ENCODE measurements around the gene PITX2. TPM values are rescaled to one million over a fixed set of nuclear protein-coding genes. Genes with fewer than 3 reads are reported as not detected.

Gene PITX2
- total RNA-seq, 1 experiment from 2014 or later, result 8.5 TPM

DNA sequence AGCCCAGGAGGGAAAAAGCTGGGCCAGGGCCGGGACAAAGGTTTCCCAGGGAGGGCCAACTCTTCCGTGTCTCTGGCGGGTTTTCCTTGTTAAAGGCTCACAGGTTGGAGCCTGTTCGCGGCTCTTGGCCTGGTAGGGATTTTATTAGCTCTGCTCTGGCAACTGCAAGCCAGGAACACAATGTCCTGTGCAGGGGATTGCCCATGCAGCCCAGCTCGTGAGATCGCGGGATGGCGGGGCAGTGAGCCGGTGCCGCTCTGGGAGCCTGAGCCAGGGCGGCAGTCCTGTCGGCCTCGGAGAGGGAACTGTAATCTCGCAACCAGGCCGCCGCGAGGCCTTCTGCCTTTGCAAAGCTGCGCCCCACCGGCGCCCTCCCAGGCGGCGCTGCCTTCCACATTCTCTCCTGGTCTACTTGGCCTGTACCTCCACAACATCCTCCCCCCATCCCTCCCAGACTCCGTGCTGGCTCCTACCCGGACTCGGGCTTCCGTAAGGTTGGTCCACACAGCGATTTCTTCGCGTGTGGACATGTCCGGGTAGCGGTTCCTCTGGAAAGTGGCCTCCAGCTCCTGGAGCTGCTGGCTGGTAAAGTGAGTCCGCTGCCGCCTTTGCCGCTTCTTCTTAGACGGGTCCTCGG, 2.1 kb downstream of the PITX2 start:
- H3K79me1 ChIP-seq (ENCODE audit: insufficient read depth, low read depth, low read length, poor library complexity, severe bottlenecking), result no peaks in the 10 kb centered on the region
- no peak overlapping the region for H2AK5ac ChIP-seq (ENCODE audit: insufficient read length, low read length)
- Mint-ChIP-seq H3K9me3 (peaks cover 0 to 19% of the 10 kb centered on the region in 2 experiments; a peak in 3 of 5 replicates), H3K4me1 (peaks cover 56 to 80% of the 10 kb centered on the region in 2 experiments), H3K4me3 (peak overlapping the region; percentile 75 to 82), H3K27me3 (ENCODE audit: low read depth) (peaks cover 99% of the 10 kb centered on the region), H3K27ac (peak overlapping the region in 1 of 3 experiments; percentile 85; a peak in 2 of 7 replicates), H3K36me3 (ENCODE audit: insufficient read depth in 1 of 3, low read depth in 3 of 3) (no peaks in the 10 kb centered on the region; a peak in 2 of 7 replicates)
- H2BK120ac ChIP-seq (ENCODE audit: low read depth, low read length, poor library complexity, severe bottlenecking), result no peak overlapping the region
- peak; percentile 89 for DNase-seq
- no peak overlapping the region for H3K18ac ChIP-seq (ENCODE audit: insufficient read length, low read depth, low read length)
- H4K20me1 ChIP-seq (ENCODE audit: control insufficient read depth, insufficient read depth, insufficient read length), result no peaks in the 10 kb centered on the region
- H3K79me2 ChIP-seq (ENCODE audit: insufficient read depth, low read length), result no peaks in the 10 kb centered on the region
- H3K4me1 ChIP-seq (ENCODE audit: insufficient read depth, low read length), result no peaks in the 10 kb centered on the region; the same call in 1 of the 2 replicates
- no peak overlapping the region for H3K9ac ChIP-seq (ENCODE audit: extremely low read depth, insufficient read length, low read length)
- H4K5ac ChIP-seq (ENCODE audit: insufficient read length, low read depth, low read length), result no peak overlapping the region
- no peak overlapping the region for H2AFZ ChIP-seq (ENCODE audit: low read length)
- H2BK20ac ChIP-seq (ENCODE audit: low read depth, low read length, poor library complexity, severe bottlenecking), result no peak overlapping the region
- no peak overlapping the region for H3K27ac ChIP-seq (ENCODE audit: insufficient read length, low read depth, low read length)
- H2BK15ac ChIP-seq (ENCODE audit: low read depth, low read length), result no peak overlapping the region
- H4K91ac ChIP-seq (ENCODE audit: insufficient read length, low read depth, low read length), result no peak overlapping the region
- H3K23me2 ChIP-seq (ENCODE audit: insufficient read length, low read depth, low read length, poor library complexity, severe bottlenecking), result peaks cover 34% of the 10 kb centered on the region
- H3K27me3 ChIP-seq (ENCODE audit: insufficient read depth, low read length), result peaks cover 87% of the 10 kb centered on the region
- no peak overlapping the region for H2BK12ac ChIP-seq (ENCODE audit: insufficient read length, low read depth, low read length)
- TF ChIP-seq, protein P1, sequence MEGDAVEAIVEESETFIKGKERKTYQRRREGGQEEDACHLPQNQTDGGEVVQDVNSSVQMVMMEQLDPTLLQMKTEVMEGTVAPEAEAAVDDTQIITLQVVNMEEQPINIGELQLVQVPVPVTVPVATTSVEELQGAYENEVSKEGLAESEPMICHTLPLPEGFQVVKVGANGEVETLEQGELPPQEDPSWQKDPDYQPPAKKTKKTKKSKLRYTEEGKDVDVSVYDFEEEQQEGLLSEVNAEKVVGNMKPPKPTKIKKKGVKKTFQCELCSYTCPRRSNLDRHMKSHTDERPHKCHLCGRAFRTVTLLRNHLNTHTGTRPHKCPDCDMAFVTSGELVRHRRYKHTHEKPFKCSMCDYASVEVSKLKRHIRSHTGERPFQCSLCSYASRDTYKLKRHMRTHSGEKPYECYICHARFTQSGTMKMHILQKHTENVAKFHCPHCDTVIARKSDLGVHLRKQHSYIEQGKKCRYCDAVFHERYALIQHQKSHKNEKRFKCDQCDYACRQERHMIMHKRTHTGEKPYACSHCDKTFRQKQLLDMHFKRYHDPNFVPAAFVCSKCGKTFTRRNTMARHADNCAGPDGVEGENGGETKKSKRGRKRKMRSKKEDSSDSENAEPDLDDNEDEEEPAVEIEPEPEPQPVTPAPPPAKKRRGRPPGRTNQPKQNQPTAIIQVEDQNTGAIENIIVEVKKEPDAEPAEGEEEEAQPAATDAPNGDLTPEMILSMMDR (conservative IDR thresholded peaks at IDR 0.05), result peak; percentile 48; the same call in 2 of the 3 replicates
- H4K8ac ChIP-seq (replicated peaks; ENCODE audit: insufficient read length, low read depth, low read length), result no peak overlapping the region
- no peaks in the 10 kb centered on the region for H3K9me3 ChIP-seq (ENCODE audit: control insufficient read depth, low read depth, low read length)
- H3K4ac ChIP-seq (ENCODE audit: low read depth, low read length), result no peak overlapping the region
- H3K56ac ChIP-seq (ENCODE audit: insufficient read length, low read depth, low read length), result no peak overlapping the region
- no peak overlapping the region for H3K23ac ChIP-seq (ENCODE audit: insufficient read length, low read depth, low read length)
- no CpG with 5 or more reads among the region's 37 CpGs for WGBS (ENCODE audit: extremely low coverage, insufficient read length, low lambda C conversion rate)
- no peak overlapping the region for H3T11ph ChIP-seq (ENCODE audit: low read length)
- H3K14ac ChIP-seq (ENCODE audit: insufficient read depth, low read length), result no peak overlapping the region
- H3K4me2 ChIP-seq (ENCODE audit: insufficient read depth, insufficient read length, low read length), result peak overlapping the region; percentile 55
- no peak overlapping the region for H2BK5ac ChIP-seq (ENCODE audit: insufficient read length, low read length)

All from H9 (cell line).